Osteoblast (primary cell): ENCODE results near the gene ALKBH5. TPM values are rescaled to one million over a fixed set of nuclear protein-coding genes. Genes with fewer than 3 reads are reported as not detected.

Experiments
- DNase-seq: peaks from one replicate; pipeline ENCODE4 v3.0.0; 2011; ENCODE audit warnings: low spot score, mixed read lengths; ENCODE audit not compliant: insufficient read length; ENCODE audit errors: missing footprints
- H2AFZ ChIP-seq: 2 replicates; pipeline ENCODE4 v1.6.0; 2011; ENCODE audit warnings: mild to moderate bottlenecking, low read length
- H3K27ac ChIP-seq: 2 replicates; pipeline ENCODE4 v1.5.1; 2011; ENCODE audit warnings: mild to moderate bottlenecking, low read depth, low read length, moderate library complexity
- H3K27me3 ChIP-seq: 2 replicates; pipeline ENCODE4 v1.6.0; 2012; ENCODE audit warnings: mild to moderate bottlenecking, control low read depth, inconsistent platforms, low read length, moderate library complexity; ENCODE audit not compliant: insufficient read depth
- H3K36me3 ChIP-seq: 2 replicates; pipeline ENCODE4 v1.5.1; 2011; ENCODE audit warnings: mild to moderate bottlenecking, low read length, control low read depth, moderate library complexity; ENCODE audit not compliant: insufficient read depth
- H3K4me1 ChIP-seq: 2 replicates; pipeline ENCODE4 v1.5.1; 2011; ENCODE audit warnings: mild to moderate bottlenecking, low read length, control low read depth, moderate library complexity; ENCODE audit not compliant: insufficient read depth
- H3K4me2 ChIP-seq: 2 replicates; pipeline ENCODE4 v1.6.0; 2011; ENCODE audit warnings: mild to moderate bottlenecking, low read length; ENCODE audit not compliant: insufficient read depth
- H3K4me3 ChIP-seq: fragments of 200-600 bp; sonication (generic); 3 replicates; pipeline ENCODE4 v1.5.1; 2012; ENCODE audit warnings: mild to moderate bottlenecking, low read length, inconsistent platforms; ENCODE audit not compliant: insufficient read depth
- H3K79me2 ChIP-seq: 2 replicates; pipeline ENCODE4 v1.6.0; 2012; ENCODE audit warnings: mild to moderate bottlenecking, low read length, control low read depth, inconsistent platforms; ENCODE audit not compliant: insufficient read depth
- H3K9me3 ChIP-seq: 2 replicates; pipeline ENCODE4 v1.5.1; 2011; ENCODE audit warnings: low read depth, low read length, control low read depth
- H4K20me1 ChIP-seq: 2 replicates; pipeline ENCODE4 v1.6.0; 2012; ENCODE audit warnings: mild to moderate bottlenecking, low read length, control low read depth; ENCODE audit not compliant: insufficient read depth
- total RNA-seq: library from RNA; depleted of rRNA; stranded (reverse); fragments of >200 nt; gene quantifications from 2 replicates; pipeline ENCODE4 v1.2.3, GENCODE V29; 2012
- TF ChIP-seq, protein P1 (sequence below): IDR thresholded peaks from 2 replicates; pipeline ENCODE4 v1.5.1; 2011; ENCODE audit warnings: mild to moderate bottlenecking, low read depth, low read length, moderate library complexity; ENCODE audit errors: extremely low read depth

Gene ALKBH5
- total RNA-seq, 1 donor = 125 TPM

DNA sequence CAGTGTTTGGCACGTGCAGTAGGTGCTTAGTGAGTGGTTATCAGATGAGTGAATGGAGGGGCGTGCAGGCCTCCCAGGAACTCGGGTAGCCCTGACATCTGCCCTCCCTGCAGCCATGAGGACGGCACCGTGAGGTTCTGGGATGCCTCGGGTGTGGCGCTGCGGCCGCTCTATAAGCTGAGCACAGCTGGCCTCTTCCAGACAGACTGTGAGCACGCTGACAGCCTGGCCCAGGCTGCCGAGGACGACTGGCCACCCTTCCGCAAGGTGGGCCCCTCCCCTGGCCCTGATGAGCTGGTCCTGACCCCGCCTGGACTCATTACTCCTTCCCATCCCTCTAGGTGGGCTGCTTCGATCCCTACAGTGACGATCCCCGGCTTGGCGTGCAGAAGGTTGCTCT lies 52.9 kb downstream of the ALKBH5 start:
- H3K4me1 ChIP-seq = peaks cover 12% of the 10 kb centered on the region
- H3K27ac ChIP-seq = no peak overlapping the region
- no peak overlapping the region for H2AFZ ChIP-seq
- peaks cover 23% of the 10 kb centered on the region for H3K79me2 ChIP-seq
- peaks cover 12% of the 10 kb centered on the region for H4K20me1 ChIP-seq
- H3K4me2 ChIP-seq = no peak overlapping the region
- peaks cover 50% of the 10 kb centered on the region for H3K36me3 ChIP-seq
- no peak for DNase-seq
- no peaks in the 10 kb centered on the region for H3K27me3 ChIP-seq
- TF ChIP-seq, protein P1, sequence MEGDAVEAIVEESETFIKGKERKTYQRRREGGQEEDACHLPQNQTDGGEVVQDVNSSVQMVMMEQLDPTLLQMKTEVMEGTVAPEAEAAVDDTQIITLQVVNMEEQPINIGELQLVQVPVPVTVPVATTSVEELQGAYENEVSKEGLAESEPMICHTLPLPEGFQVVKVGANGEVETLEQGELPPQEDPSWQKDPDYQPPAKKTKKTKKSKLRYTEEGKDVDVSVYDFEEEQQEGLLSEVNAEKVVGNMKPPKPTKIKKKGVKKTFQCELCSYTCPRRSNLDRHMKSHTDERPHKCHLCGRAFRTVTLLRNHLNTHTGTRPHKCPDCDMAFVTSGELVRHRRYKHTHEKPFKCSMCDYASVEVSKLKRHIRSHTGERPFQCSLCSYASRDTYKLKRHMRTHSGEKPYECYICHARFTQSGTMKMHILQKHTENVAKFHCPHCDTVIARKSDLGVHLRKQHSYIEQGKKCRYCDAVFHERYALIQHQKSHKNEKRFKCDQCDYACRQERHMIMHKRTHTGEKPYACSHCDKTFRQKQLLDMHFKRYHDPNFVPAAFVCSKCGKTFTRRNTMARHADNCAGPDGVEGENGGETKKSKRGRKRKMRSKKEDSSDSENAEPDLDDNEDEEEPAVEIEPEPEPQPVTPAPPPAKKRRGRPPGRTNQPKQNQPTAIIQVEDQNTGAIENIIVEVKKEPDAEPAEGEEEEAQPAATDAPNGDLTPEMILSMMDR = no peak
- no peaks in the 10 kb centered on the region for H3K9me3 ChIP-seq
- H3K4me3 ChIP-seq = no peak overlapping the region

DNA sequence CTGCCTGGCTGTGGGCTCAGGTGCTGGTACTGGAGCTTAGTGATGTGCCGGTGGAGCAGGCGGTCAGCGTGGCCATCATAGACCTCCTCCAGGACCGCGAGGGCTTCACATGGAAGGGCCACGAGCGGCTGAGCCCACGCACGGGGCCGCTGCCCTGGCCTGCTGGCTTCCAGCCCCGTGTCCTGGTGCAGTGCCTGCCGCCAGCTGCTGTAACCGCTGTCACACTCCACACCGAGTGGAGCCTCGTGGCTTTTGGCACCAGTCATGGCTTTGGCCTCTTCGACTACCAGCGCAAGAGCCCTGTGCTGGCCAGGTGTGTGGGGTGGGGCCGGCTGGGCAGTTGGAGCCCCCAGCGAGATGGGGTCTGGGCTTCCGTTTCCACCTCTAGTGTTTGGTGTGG lies 53.8 kb downstream of the ALKBH5 start:
- Histone ChIP-seq H3K4me2 (no peak overlapping the region), H3K79me2 (peaks cover 16% of the 10 kb centered on the region), H3K9me3 (no peaks in the 10 kb centered on the region), H3K36me3 (peaks cover 56% of the 10 kb centered on the region), H3K4me1 (peaks cover 12% of the 10 kb centered on the region), H3K27me3 (no peaks in the 10 kb centered on the region), H2AFZ (no peak overlapping the region), H3K27ac (no peak overlapping the region), H4K20me1 (peaks cover 8% of the 10 kb centered on the region), H3K4me3 (no peak overlapping the region)
- DNase-seq = peak; percentile 78
- TF ChIP-seq, protein P1 = no peak

DNA sequence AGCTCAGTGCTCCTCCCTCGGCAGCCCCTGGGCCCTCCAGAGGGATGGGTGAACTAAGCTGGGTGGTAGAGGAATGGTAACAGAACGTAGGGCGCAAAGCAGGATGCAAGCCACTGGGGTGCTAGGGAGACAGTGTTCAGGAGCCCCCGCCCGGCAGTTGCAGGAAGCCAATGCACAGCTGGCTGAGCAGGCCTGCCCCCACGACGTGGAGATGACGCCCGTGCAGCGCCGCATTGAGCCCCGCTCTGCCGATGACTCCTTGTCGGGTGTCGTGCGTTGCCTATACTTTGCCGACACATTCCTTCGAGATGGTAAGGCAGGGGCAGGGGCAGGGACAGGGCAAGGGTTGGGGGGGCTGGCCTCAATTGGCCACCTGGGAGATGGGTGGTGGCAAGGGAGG lies 54.7 kb downstream of the ALKBH5 start:
- no peak overlapping the region for H3K4me2 ChIP-seq
- no peaks in the 10 kb centered on the region for H4K20me1 ChIP-seq
- H2AFZ ChIP-seq = no peak overlapping the region
- peaks cover 12% of the 10 kb centered on the region for H3K4me1 ChIP-seq
- no peaks in the 10 kb centered on the region for H3K9me3 ChIP-seq
- peaks cover 8% of the 10 kb centered on the region for H3K79me2 ChIP-seq
- peaks cover 52% of the 10 kb centered on the region for H3K36me3 ChIP-seq
- no peak overlapping the region for H3K4me3 ChIP-seq
- no peaks in the 10 kb centered on the region for H3K27me3 ChIP-seq
- TF ChIP-seq, protein P1 = no peak
- no peak overlapping the region for H3K27ac ChIP-seq
- DNase-seq = no peak

DNA sequence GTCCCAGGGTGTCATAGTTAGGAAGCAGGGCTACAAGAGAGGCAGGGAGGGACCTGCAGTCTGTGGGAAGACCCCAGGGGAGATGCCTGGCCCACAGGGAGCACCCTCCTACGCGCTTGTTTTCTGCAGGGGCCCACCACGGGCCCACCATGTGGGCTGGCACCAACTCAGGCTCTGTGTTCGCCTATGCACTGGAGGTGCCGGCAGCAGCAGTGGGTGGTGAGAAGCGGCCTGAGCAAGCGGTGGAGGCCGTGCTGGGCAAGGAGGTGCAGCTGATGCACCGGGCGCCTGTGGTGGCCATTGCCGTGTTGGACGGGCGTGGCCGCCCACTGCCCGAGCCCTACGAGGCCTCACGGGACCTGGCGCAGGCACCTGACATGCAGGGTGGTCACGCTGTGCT lies 56.8 kb downstream of the ALKBH5 start:
- no peak overlapping the region for H3K27ac ChIP-seq
- no peaks in the 10 kb centered on the region for H3K79me2 ChIP-seq
- TF ChIP-seq, protein P1 = no peak
- peaks cover 8% of the 10 kb centered on the region for H3K4me1 ChIP-seq
- no peak overlapping the region for H3K4me2 ChIP-seq
- H3K27me3 ChIP-seq = no peaks in the 10 kb centered on the region
- no peak overlapping the region for H3K4me3 ChIP-seq
- no peak for DNase-seq
- no peaks in the 10 kb centered on the region for H3K9me3 ChIP-seq
- H3K36me3 ChIP-seq = peaks cover 55% of the 10 kb centered on the region
- peaks cover 8% of the 10 kb centered on the region for H4K20me1 ChIP-seq
- H2AFZ ChIP-seq = no peak overlapping the region
